ENCODE data around the gene AGL.

Gene AGL

GRCh38 chr1:99886179-99886578 lies 36.0 kb downstream of the AGL start:
- Histone ChIP-seq H3K9me3 (ENCODE audit: control insufficient read depth, insufficient read depth, low read depth, low read length) (no peaks in the 10 kb centered on the region), H3K4me3 (ENCODE audit: low read depth, low read length) (no peak overlapping the region), H3K4me1 (ENCODE audit: control insufficient read depth, insufficient read depth, low read length) (no peaks in the 10 kb centered on the region), H3K36me3 (ENCODE audit: control insufficient read depth in 2 of 2, insufficient read depth in 1 of 2, low read length in 2 of 2) (peaks cover 6 to 47% of the 10 kb centered on the region in 2 experiments), H3K27ac (ENCODE audit: extremely low read depth, low read depth, low read length) (no peak overlapping the region)
- TF ChIP-seq ZNF121 (tag by site-specific recombination; IDR thresholded peaks at IDR 0.05) (peak; percentile 70; the same call in 1 of the 2 replicates), ZNF169 (tag by site-specific recombination; IDR thresholded peaks at IDR 0.05) (no peak)
- ChIA-PET CTCF (no interaction called here), POLR2A (interaction anchor here (0.6 kb wide), 1 partner anchor 29 kb away, joined by 4 read pairs; no protein-coding TSS in a partner anchor)

GRCh38 chr1:99886841-99887240 lies 36.7 kb downstream of the AGL start:
- no peak for TF ChIP-seq ZNF660 (tag by site-specific recombination; IDR thresholded peaks at IDR 0.05)
- no peak for TF ChIP-seq TSHZ1 (tag by site-specific recombination; IDR thresholded peaks at IDR 0.05; ENCODE audit: borderline replicate concordance)
- TF ChIP-seq ZFP41 (tag by site-specific recombination; IDR thresholded peaks at IDR 0.05; ENCODE audit: borderline replicate concordance) = no peak
- TF ChIP-seq PRDM1 (tag by site-specific recombination; IDR thresholded peaks at IDR 0.05) = no peak
- no peak for TF ChIP-seq ZNF426 (tag by site-specific recombination; IDR thresholded peaks at IDR 0.05)
- TF ChIP-seq ZSCAN4 (tag by site-specific recombination; IDR thresholded peaks at IDR 0.05) = no peak
- no peak for TF ChIP-seq TRIM28 (IDR thresholded peaks at IDR 0.05; ENCODE audit: borderline replicate concordance, low read length)
- TF ChIP-seq YY2 (tag by site-specific recombination; IDR thresholded peaks at IDR 0.05) = no peak
- TF ChIP-seq ZFP69B (tag by site-specific recombination; IDR thresholded peaks at IDR 0.05) = no peak
- no peak for TF ChIP-seq SCRT1 (tag by site-specific recombination; IDR thresholded peaks at IDR 0.05; ENCODE audit: borderline replicate concordance)
- TF ChIP-seq ZNF514 (tag by site-specific recombination; IDR thresholded peaks at IDR 0.05) = no peak
- no peak for TF ChIP-seq ZNF645 (tag by site-specific recombination; IDR thresholded peaks at IDR 0.05)
- no peak for TF ChIP-seq ZNF658 (tag by site-specific recombination; IDR thresholded peaks at IDR 0.05)
- TF ChIP-seq ZNF580 (tag by site-specific recombination; IDR thresholded peaks at IDR 0.05) = no peak
- TF ChIP-seq ZNF324 (tag by site-specific recombination; IDR thresholded peaks at IDR 0.05) = no peak
- CTCF ChIA-PET = no interaction called here
- peaks cover 6 to 45% of the 10 kb centered on the region in 2 experiments for H3K36me3 ChIP-seq (ENCODE audit: control insufficient read depth in 2 of 2, insufficient read depth in 1 of 2, low read length in 2 of 2)
- POLR2A ChIA-PET = no interaction called here
- no peak overlapping the region for H3K27ac ChIP-seq (ENCODE audit: extremely low read depth, low read depth, low read length)
- H3K4me1 ChIP-seq (ENCODE audit: control insufficient read depth, insufficient read depth, low read length) = no peaks in the 10 kb centered on the region
- H3K9me3 ChIP-seq (ENCODE audit: control insufficient read depth, insufficient read depth, low read depth, low read length) = no peaks in the 10 kb centered on the region
- H3K4me3 ChIP-seq (ENCODE audit: low read depth, low read length) = no peak overlapping the region

- ChIA-PET CTCF (no interaction called here), POLR2A (no interaction called here)
- Histone ChIP-seq H3K36me3 (ENCODE audit: control insufficient read depth in 2 of 2, insufficient read depth in 1 of 2, low read length in 2 of 2) (peaks cover 5 to 43% of the 10 kb centered on the region in 2 experiments; a peak in 2 of 3 replicates), H3K4me3 (ENCODE audit: low read depth, low read length) (no peak overlapping the region), H3K4me1 (ENCODE audit: control insufficient read depth, insufficient read depth, low read length) (no peaks in the 10 kb centered on the region), H3K9me3 (ENCODE audit: control insufficient read depth, insufficient read depth, low read depth, low read length) (no peaks in the 10 kb centered on the region), H3K27ac (ENCODE audit: extremely low read depth, low read depth, low read length) (no peak overlapping the region)
- TF ChIP-seq ZNF837 (tag by site-specific recombination; IDR thresholded peaks at IDR 0.05) = no peak
- TF ChIP-seq AEBP2 (tag by site-specific recombination; IDR thresholded peaks at IDR 0.05; ENCODE audit: borderline replicate concordance) = no peak
- no peak for TF ChIP-seq ZNF221 (tag by site-specific recombination; IDR thresholded peaks at IDR 0.05; ENCODE audit: borderline replicate concordance)
- TF ChIP-seq ZNF398 (tag by site-specific recombination; IDR thresholded peaks at IDR 0.05) = no peak
- TF ChIP-seq ZNF521 (tag by site-specific recombination; IDR thresholded peaks at IDR 0.05) = no peak
These were observed 37.7 kb downstream of the AGL start for GRCh38 chr1:99887890-99888289.
